SK-N-SH treated with all-trans-retinoic acid at 6 μM for 48 hours (cell line): ENCODE results near the gene RGN.

Experiments used
- BACH2 ChIP-seq: fragments of 250-450 bp; sonication (Bioruptor Pico); IDR thresholded peaks from 2 replicates; pipeline ENCODE4 v1.9.0; 2021; ENCODE audit warnings: mild to moderate bottlenecking, borderline replicate concordance
- OSR1 ChIP-seq: fragments of 250-450 bp; sonication (Bioruptor Pico); IDR thresholded peaks from 2 replicates; pipeline ENCODE4 v1.8.0; 2022; ENCODE audit warnings: moderate library complexity, mild to moderate bottlenecking, inconsistent platforms
- POU6F1 ChIP-seq: fragments of 250-450 bp; sonication (Bioruptor Pico); IDR thresholded peaks from 2 replicates; pipeline ENCODE4 v1.8.0; 2021; ENCODE audit warnings: low read depth, mild to moderate bottlenecking, moderate library complexity, borderline replicate concordance
- SNAI2 ChIP-seq: fragments of 250-450 bp; sonication (Bioruptor Pico); IDR thresholded peaks from 2 replicates; pipeline ENCODE4 v1.5.0; 2020; ENCODE audit warnings: mild to moderate bottlenecking, moderate library complexity
- TSHZ2 ChIP-seq: fragments of 250-450 bp; sonication (Bioruptor Pico); IDR thresholded peaks from 2 replicates; pipeline ENCODE4 v1.5.0; 2020; ENCODE audit warnings: mild to moderate bottlenecking, moderate library complexity
- ZFP3 ChIP-seq: fragments of 250-450 bp; sonication (Bioruptor Pico); IDR thresholded peaks from 2 replicates; pipeline ENCODE4 v1.5.0; 2020; ENCODE audit warnings: mild to moderate bottlenecking, moderate library complexity
- ZFP30 ChIP-seq: fragments of 450-650 bp; formaldehyde crosslinking; IDR thresholded peaks from 2 replicates; pipeline ENCODE4 v1.5.0; 2022; ENCODE audit warnings: mild to moderate bottlenecking, moderate library complexity
- ZNF565 ChIP-seq: fragments of 450-650 bp; formaldehyde crosslinking; conservative IDR thresholded peaks from 2 replicates; pipeline ENCODE4 v1.5.0; 2020; ENCODE audit warnings: low read depth, mild to moderate bottlenecking, moderate library complexity
- ZNF8 ChIP-seq: fragments of 450-650 bp; formaldehyde crosslinking; IDR thresholded peaks from 2 replicates; pipeline ENCODE4 v1.5.0; 2020; ENCODE audit warnings: mild to moderate bottlenecking, moderate library complexity

GRCh38 chrX:47063179-47063578 lies 15.1 kb upstream of the RGN start:
- TF ChIP-seq BACH2 (CRISPR knock-in tag) (no peak), ZFP30 (no peak), OSR1 (CRISPR knock-in tag) (no peak), POU6F1 (CRISPR knock-in tag) (no peak), TSHZ2 (CRISPR knock-in tag) (no peak), ZFP3 (CRISPR knock-in tag) (no peak), SNAI2 (CRISPR knock-in tag) (no peak), ZNF8 (CRISPR knock-in tag) (no peak), ZNF565 (CRISPR knock-in tag) (no peak)
